SK-N-SH (cell line): ENCODE data around the gene TMA7. TPM values are rescaled to one million over a fixed set of nuclear protein-coding genes. Genes with fewer than 3 reads are reported as not detected.

Experiments used
- CTCF ChIA-PET: fragments of 300-600, 350-600 bp; formaldehyde crosslinking; extraction: SDS; loops from one replicate; lab custom pipeline; 2021; lab: Yijun Ruan, JAX
- POLR2A ChIA-PET: fragments of 350-600 bp; sonication (Branson Sonifier 250); formaldehyde crosslinking; extraction: SDS; loops from one replicate; lab custom pipeline; 2020; ENCODE audit warnings: antibody characterized with exemption, inconsistent platforms; lab: Yijun Ruan, JAX
- DNase-seq: peaks from one replicate; pipeline ENCODE4 v3.0.0; 2012
- H2AFZ ChIP-seq: fragments of 200-600 bp; sonication (generic); 2 replicates; pipeline ENCODE4 v1.8.1; 2016; ENCODE audit warnings: antibody characterized with exemption, mild to moderate bottlenecking, low read depth
- H3F3A ChIP-seq: fragments of 200-600 bp; sonication (generic); replicated peaks from 2 replicates; pipeline ENCODE3; 2016; ENCODE audit warnings: antibody characterized with exemption, mild to moderate bottlenecking; ENCODE audit not compliant: insufficient read depth
- H3K27ac ChIP-seq, 2 experiments: fragments of 200-500 bp in 1 of 2; fragments of 200-600 bp in 1 of 2; sonication (Bioruptor generic) in 1 of 2; sonication (generic), shearing (Covaris generic) in 1 of 2; 2 replicates each; pipeline versions ENCODE4 v1.5.1 to v1.6.1; 2014 to 2016; ENCODE audit warnings: low read depth in 2 of 2, inconsistent platforms in 1 of 2, low read length in 1 of 2, mild to moderate bottlenecking in 1 of 2, mixed read lengths in 1 of 2
- H3K27me3 ChIP-seq: fragments of 200-600 bp; sonication (generic), shearing (Covaris generic); 2 replicates; pipeline ENCODE4 v1.6.1; 2016; ENCODE audit warnings: mixed run types; ENCODE audit not compliant: insufficient read depth
- H3K36me3 ChIP-seq, 2 experiments: fragments of 200-500 bp in 1 of 2; fragments of 200-600 bp in 1 of 2; sonication (Bioruptor generic) in 1 of 2; sonication (generic) in 1 of 2; replicated peaks in 1 of 2; 2 replicates each; pipeline versions ENCODE3 to v1.5.1; 2014 to 2016; ENCODE audit warnings: low read length in 1 of 2, mild to moderate bottlenecking in 1 of 2; ENCODE audit not compliant: insufficient read depth in 2 of 2, control insufficient read depth in 1 of 2
- H3K4me1 ChIP-seq, 2 experiments: fragments of 200-500 bp in 1 of 2; fragments of 200-600 bp in 1 of 2; sonication (Bioruptor generic) in 1 of 2; sonication (generic), shearing (Covaris generic) in 1 of 2; 2 replicates each; pipeline versions ENCODE4 v1.5.1 to v1.6.1; 2014 to 2016; ENCODE audit warnings: low read depth in 1 of 2, low read length in 1 of 2, mixed run types in 1 of 2; ENCODE audit not compliant: insufficient read depth in 2 of 2, control insufficient read depth in 1 of 2
- H3K4me2 ChIP-seq: fragments of 200-600 bp; sonication (generic), shearing (Covaris generic); 2 replicates; pipeline ENCODE4 v1.6.1; 2017; ENCODE audit warnings: mixed run types
- H3K4me3 ChIP-seq, 2 experiments: fragments of 200-500 bp in 1 of 2; fragments of 200-600 bp in 1 of 2; sonication (Bioruptor generic) in 1 of 2; sonication (generic), shearing (Covaris generic) in 1 of 2; 2 replicates each; pipeline versions ENCODE4 v1.5.1 to v1.8.1; 2014 to 2016; ENCODE audit warnings: low read depth in 2 of 2, inconsistent platforms in 1 of 2, low read length in 1 of 2, mild to moderate bottlenecking in 1 of 2, mixed read lengths in 1 of 2, moderate library complexity in 1 of 2
- H3K79me2 ChIP-seq: fragments of 200-600 bp; sonication (generic); 2 replicates; pipeline ENCODE4 v1.8.1; 2017; ENCODE audit warnings: mild to moderate bottlenecking; ENCODE audit not compliant: insufficient read depth
- H3K9ac ChIP-seq: fragments of 200-600 bp; sonication (generic); 2 replicates; pipeline ENCODE4 v1.6.1; 2017; ENCODE audit warnings: mixed run types
- H3K9me2 ChIP-seq: fragments of 200-600 bp; sonication (generic); 2 replicates; pipeline ENCODE4 v1.6.1; 2017; ENCODE audit warnings: mixed run types
- H3K9me3 ChIP-seq: fragments of 200-600 bp; sonication (generic); 2 replicates; pipeline ENCODE4 v1.6.1; 2017; ENCODE audit warnings: mixed run types, mild to moderate bottlenecking, moderate library complexity
- H4K20me1 ChIP-seq: fragments of 200-600 bp; sonication (generic); 2 replicates; pipeline ENCODE4 v1.6.1; 2017; ENCODE audit warnings: mild to moderate bottlenecking, mixed run types; ENCODE audit not compliant: insufficient read depth
- CHD2 ChIP-seq: fragments of 150-350 bp; IDR thresholded peaks from 2 replicates; pipeline ENCODE4 v1.6.1; 2018; ENCODE audit warnings: low read length; ENCODE audit not compliant: partially characterized antibody
- EP300 ChIP-seq, 2 experiments: IDR thresholded peaks; 2 replicates each; pipeline versions ENCODE4 v1.4.0 to v1.6.1; 2012; ENCODE audit warnings: borderline replicate concordance in 1 of 2, low read depth in 1 of 2, low read length in 1 of 2
- FOXJ3 ChIP-seq: sonication (generic); formaldehyde crosslinking; IDR thresholded peaks from 2 replicates; pipeline ENCODE4 v1.5.1; 2020; ENCODE audit warnings: mild to moderate bottlenecking, missing genetic modification reagents
- FOXM1 ChIP-seq: IDR thresholded peaks from 2 replicates; pipeline ENCODE4 v1.4.0; 2012; ENCODE audit warnings: low read depth, mild to moderate bottlenecking
- GABPA ChIP-seq: IDR thresholded peaks from 2 replicates; pipeline ENCODE4 v1.4.0; 2012; ENCODE audit warnings: low read depth, mild to moderate bottlenecking
- GATA2 ChIP-seq: sonication (generic); formaldehyde crosslinking; IDR thresholded peaks from 2 replicates; pipeline ENCODE4 v1.5.0; 2020; ENCODE audit warnings: mild to moderate bottlenecking, missing genetic modification reagents
- NFIC ChIP-seq: IDR thresholded peaks from 2 replicates; pipeline ENCODE4 v1.4.0; 2012; ENCODE audit warnings: borderline replicate concordance
- RCOR1 ChIP-seq: fragments of 150-350 bp; IDR thresholded peaks from 2 replicates; pipeline ENCODE4 v1.6.1; 2017; ENCODE audit warnings: antibody characterized with exemption, low read length
- RFX5 ChIP-seq: IDR thresholded peaks from 2 replicates; pipeline ENCODE4 v1.6.1; 2012; ENCODE audit warnings: mild to moderate bottlenecking, improper control_type of control experiment, low read length
- SIN3A ChIP-seq: IDR thresholded peaks from 2 replicates; pipeline ENCODE4 v1.6.1; 2012; ENCODE audit warnings: low read depth, mild to moderate bottlenecking, low read length, moderate library complexity, borderline replicate concordance
- SMC3 ChIP-seq: IDR thresholded peaks from 2 replicates; pipeline ENCODE4 v1.6.1; 2012; ENCODE audit warnings: low read depth, low read length, improper control_type of control experiment
- TAF1 ChIP-seq: IDR thresholded peaks from 2 replicates; pipeline ENCODE4 v1.6.1; 2012; ENCODE audit warnings: low read depth, mild to moderate bottlenecking, low read length, moderate library complexity, borderline replicate concordance
- WGBS: methylation state at CpG from one replicate; pipeline ENCODE4 v1.1.6; 2017; ENCODE audit warnings: low lambda C conversion rate; 5-methylcytosine and 5-hydroxymethylcytosine counted together
- polyA plus RNA-seq, 3 experiments: library from polyadenylated mRNA; depleted of rRNA; stranded (reverse); fragments of >200 nt; gene quantifications; 2 replicates each; pipeline ENCODE4 v1.2.3, GENCODE V29; 2012
- TF ChIP-seq, protein P1 (sequence below): IDR thresholded peaks from 2 replicates; pipeline ENCODE4 v1.6.1; 2012; ENCODE audit warnings: mild to moderate bottlenecking, low read depth, low read length, moderate library complexity
- TF ChIP-seq, protein P2 (sequence below): IDR thresholded peaks from 2 replicates; pipeline ENCODE4; 2012
- TF ChIP-seq, protein P3 (sequence below): fragments of 150-350 bp; IDR thresholded peaks from 2 replicates; pipeline ENCODE4 v1.6.1; 2016; ENCODE audit warnings: mild to moderate bottlenecking, low read depth, low read length

Gene TMA7
- polyA plus RNA-seq, 1 of the 3 experiments (the other 2 are of a cell fraction) = 438 TPM

DNA sequence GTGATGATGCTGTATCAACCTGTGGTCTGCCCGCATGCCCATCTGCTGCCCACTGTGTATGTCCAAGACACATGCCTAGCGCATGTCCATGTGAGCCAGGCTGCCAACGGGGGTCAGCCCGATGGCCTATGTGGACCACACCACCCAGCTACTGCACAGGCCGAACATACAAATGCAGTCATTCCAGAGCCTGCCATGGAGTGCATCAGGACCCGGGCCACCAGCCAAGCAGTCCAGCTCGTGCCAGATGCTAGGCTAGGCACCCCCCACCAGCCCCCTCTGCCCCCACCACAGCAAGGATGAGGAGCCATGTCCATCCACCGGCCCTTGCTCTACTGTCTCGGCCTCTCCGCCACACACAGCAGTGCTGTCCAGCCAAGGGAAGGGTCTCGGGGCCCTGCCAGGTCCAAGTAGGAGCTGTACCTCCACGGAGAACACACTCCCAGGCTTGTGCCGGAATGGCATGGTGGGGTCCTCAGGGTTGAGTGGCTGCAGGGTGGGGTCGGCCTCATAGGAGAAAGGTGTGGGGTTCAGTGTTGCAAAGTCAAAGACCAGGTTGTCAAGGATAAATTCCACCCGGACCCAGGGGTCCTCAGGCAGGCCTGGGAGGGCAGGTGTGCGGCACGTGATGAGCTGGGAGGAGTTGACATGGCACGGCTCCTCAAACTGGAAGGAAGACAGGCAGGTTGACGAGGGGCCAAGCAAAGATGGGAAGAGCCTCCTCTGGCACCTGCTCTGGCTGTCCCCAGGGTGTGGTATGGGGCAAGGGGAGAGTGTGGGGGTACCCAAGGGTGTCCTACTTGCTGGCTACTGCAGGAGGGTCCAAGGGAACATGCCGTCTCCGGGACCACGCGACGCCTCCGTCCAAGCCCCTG is 25.4 kb upstream of the TMA7 start:
- no peak overlapping the region for H3K9ac ChIP-seq
- no peaks in the 10 kb centered on the region for H3F3A ChIP-seq
- no peak overlapping the region for H2AFZ ChIP-seq
- CTCF ChIA-PET = interaction anchor here (1.2 to 14.1 kb wide), 4 partner anchors 12 to 32 kb away, joined by 3 to 156 read pairs (median 8); partner anchors contain the start of gene ATRIP
- no peak overlapping the region for H3K4me3 ChIP-seq
- H3K27me3 ChIP-seq = no peaks in the 10 kb centered on the region
- H3K27ac ChIP-seq = no peak overlapping the region
- H3K9me2 ChIP-seq = no peaks in the 10 kb centered on the region
- DNase-seq = no peak
- H3K79me2 ChIP-seq = no peaks in the 10 kb centered on the region
- POLR2A ChIA-PET = interaction anchor here (0.5 to 1.0 kb wide), 2 partner anchors 14 to 63 kb away, joined by 3 to 4 read pairs; no protein-coding TSS in a partner anchor
- 92% methylated on average over 12 of the region's 25 CpGs for WGBS
- H3K4me1 ChIP-seq = no peaks in the 10 kb centered on the region; a peak in 1 of 4 replicates
- no peaks in the 10 kb centered on the region for H3K9me3 ChIP-seq
- no peaks in the 10 kb centered on the region for H4K20me1 ChIP-seq
- H3K36me3 ChIP-seq = peaks cover 0 to 82% of the 10 kb centered on the region in 2 experiments
- H3K4me2 ChIP-seq = no peak overlapping the region
- TF ChIP-seq SIN3A (no peak), CHD2 (no peak), GABPA (no peak), EP300 (IDR thresholded peaks at IDR 0.05; ENCODE audit: borderline replicate concordance in 1 of 2, low read depth in 1 of 2, low read length in 1 of 2) (no peak), GATA2 (no peak), RCOR1 (no peak), TAF1 (no peak), RFX5 (no peak), NFIC (no peak), FOXJ3 (CRISPR knock-in tag) (no peak), FOXM1 (no peak), SMC3 (no peak)
- TF ChIP-seq, protein P1, sequence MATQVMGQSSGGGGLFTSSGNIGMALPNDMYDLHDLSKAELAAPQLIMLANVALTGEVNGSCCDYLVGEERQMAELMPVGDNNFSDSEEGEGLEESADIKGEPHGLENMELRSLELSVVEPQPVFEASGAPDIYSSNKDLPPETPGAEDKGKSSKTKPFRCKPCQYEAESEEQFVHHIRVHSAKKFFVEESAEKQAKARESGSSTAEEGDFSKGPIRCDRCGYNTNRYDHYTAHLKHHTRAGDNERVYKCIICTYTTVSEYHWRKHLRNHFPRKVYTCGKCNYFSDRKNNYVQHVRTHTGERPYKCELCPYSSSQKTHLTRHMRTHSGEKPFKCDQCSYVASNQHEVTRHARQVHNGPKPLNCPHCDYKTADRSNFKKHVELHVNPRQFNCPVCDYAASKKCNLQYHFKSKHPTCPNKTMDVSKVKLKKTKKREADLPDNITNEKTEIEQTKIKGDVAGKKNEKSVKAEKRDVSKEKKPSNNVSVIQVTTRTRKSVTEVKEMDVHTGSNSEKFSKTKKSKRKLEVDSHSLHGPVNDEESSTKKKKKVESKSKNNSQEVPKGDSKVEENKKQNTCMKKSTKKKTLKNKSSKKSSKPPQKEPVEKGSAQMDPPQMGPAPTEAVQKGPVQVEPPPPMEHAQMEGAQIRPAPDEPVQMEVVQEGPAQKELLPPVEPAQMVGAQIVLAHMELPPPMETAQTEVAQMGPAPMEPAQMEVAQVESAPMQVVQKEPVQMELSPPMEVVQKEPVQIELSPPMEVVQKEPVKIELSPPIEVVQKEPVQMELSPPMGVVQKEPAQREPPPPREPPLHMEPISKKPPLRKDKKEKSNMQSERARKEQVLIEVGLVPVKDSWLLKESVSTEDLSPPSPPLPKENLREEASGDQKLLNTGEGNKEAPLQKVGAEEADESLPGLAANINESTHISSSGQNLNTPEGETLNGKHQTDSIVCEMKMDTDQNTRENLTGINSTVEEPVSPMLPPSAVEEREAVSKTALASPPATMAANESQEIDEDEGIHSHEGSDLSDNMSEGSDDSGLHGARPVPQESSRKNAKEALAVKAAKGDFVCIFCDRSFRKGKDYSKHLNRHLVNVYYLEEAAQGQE = no peak
- TF ChIP-seq, protein P2, sequence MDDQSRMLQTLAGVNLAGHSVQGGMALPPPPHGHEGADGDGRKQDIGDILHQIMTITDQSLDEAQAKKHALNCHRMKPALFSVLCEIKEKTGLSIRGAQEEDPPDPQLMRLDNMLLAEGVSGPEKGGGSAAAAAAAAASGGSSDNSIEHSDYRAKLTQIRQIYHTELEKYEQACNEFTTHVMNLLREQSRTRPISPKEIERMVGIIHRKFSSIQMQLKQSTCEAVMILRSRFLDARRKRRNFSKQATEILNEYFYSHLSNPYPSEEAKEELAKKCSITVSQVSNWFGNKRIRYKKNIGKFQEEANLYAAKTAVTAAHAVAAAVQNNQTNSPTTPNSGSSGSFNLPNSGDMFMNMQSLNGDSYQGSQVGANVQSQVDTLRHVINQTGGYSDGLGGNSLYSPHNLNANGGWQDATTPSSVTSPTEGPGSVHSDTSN = no peak
- TF ChIP-seq, protein P3, sequence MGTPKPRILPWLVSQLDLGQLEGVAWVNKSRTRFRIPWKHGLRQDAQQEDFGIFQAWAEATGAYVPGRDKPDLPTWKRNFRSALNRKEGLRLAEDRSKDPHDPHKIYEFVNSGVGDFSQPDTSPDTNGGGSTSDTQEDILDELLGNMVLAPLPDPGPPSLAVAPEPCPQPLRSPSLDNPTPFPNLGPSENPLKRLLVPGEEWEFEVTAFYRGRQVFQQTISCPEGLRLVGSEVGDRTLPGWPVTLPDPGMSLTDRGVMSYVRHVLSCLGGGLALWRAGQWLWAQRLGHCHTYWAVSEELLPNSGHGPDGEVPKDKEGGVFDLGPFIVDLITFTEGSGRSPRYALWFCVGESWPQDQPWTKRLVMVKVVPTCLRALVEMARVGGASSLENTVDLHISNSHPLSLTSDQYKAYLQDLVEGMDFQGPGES = no peak
- TF ChIP-seq, all 33 proteins: peak for 0
